ENCODE data around the gene ZYG11B. TPM values are rescaled to one million over a fixed set of nuclear protein-coding genes. Genes with fewer than 3 reads are reported as not detected.
"Not testable (repeated sequence)": the region's sequence is repeated elsewhere in the genome, so short reads cannot be mapped to it uniquely, and the experiment has no call there.

ZYG11B gene
- total RNA-seq (2014; rRNA removed; shearing (Covaris generic)), result 14.2 and 16.2 TPM in 2 replicates

GRCh38 chr1:52726265-52727113 lies at the start of gene ZYG11B:
ZYG11B (plus strand) TSS chr1:52726453; CDS start chr1:52726654, 201 bp downstream.
- DNase-seq (ENCODE audit: low read depth), result peak; percentile 93

- no peak for DNase-seq (ENCODE audit: low read depth)
These were observed 49.0 kb upstream of the ZYG11B start for GRCh38 chr1:52677076-52677806.

GRCh38 chr1:52679048-52679447 lies 47.2 kb upstream of the ZYG11B start:
- no peak for DNase-seq (ENCODE audit: low read depth)

- DNase-seq (ENCODE audit: low read depth), result no peak
These were observed 46.8 kb upstream of the ZYG11B start for GRCh38 chr1:52679498-52679897.

GRCh38 chr1:52680353-52680752 lies 45.9 kb upstream of the ZYG11B start:
- no peak for DNase-seq (ENCODE audit: low read depth)

- no peak for DNase-seq (ENCODE audit: low read depth)
These were observed 45.1 kb upstream of the ZYG11B start for GRCh38 chr1:52681136-52681535.

- DNase-seq (ENCODE audit: low read depth), result no peak
These were observed 42.8 kb upstream of the ZYG11B start for GRCh38 chr1:52683367-52683940.

- no peak for DNase-seq (ENCODE audit: low read depth)
These were observed 41.7 kb upstream of the ZYG11B start for GRCh38 chr1:52684545-52684944.

GRCh38 chr1:52686261-52686751 lies 39.9 kb upstream of the ZYG11B start:
- DNase-seq (ENCODE audit: low read depth), result peak; percentile 60

GRCh38 chr1:52686830-52687229 lies 39.4 kb upstream of the ZYG11B start:
- DNase-seq (ENCODE audit: low read depth), result no peak

- no peak for DNase-seq (ENCODE audit: low read depth)
These were observed 34.4 kb upstream of the ZYG11B start for GRCh38 chr1:52691821-52692220.

GRCh38 chr1:52692697-52693096 lies 33.6 kb upstream of the ZYG11B start:
- no peak for DNase-seq (ENCODE audit: low read depth)

- not testable (repeated sequence) for DNase-seq (ENCODE audit: low read depth)
These were observed 32.9 kb upstream of the ZYG11B start for GRCh38 chr1:52693351-52693750.

GRCh38 chr1:52693843-52694242 lies 32.4 kb upstream of the ZYG11B start:
- DNase-seq (ENCODE audit: low read depth), result no peak

GRCh38 chr1:52695627-52696026 lies 30.6 kb upstream of the ZYG11B start:
- no peak for DNase-seq (ENCODE audit: low read depth)

- peak; percentile 93 for DNase-seq (ENCODE audit: low read depth)
These were observed 28.2 kb upstream of the ZYG11B start, which contains the start of gene COA7 for GRCh38 chr1:52697795-52698674. COA7 (minus strand) TSS chr1:52698347; CDS start chr1:52698326, 21 bp downstream.

GRCh38 chr1:52702886-52703787 lies 23.1 kb upstream of the ZYG11B start:
- DNase-seq (ENCODE audit: low read depth), result peak; percentile 94

- no peak for DNase-seq (ENCODE audit: low read depth)
These were observed 20.1 kb upstream of the ZYG11B start for GRCh38 chr1:52706136-52706670.

GRCh38 chr1:52706941-52707926 lies 19.0 kb upstream of the ZYG11B start:
- no peak for DNase-seq (ENCODE audit: low read depth)
